HG02938 (cell line): Measurements from ENCODE around the gene CASTOR1.

Experiments
- ATAC-seq: cut with Tn5 transposase; IDR thresholded peaks from one replicate; pipeline ENCODE4 v1.9.1; 2021; ENCODE audit warnings: mild to moderate bottlenecking, moderate library complexity; ENCODE audit not compliant: unreplicated experiment

Gene CASTOR1

GRCh38 chr22:30286331-30286730 lies 3.0 kb downstream of the CASTOR1 start:
- ATAC-seq = no peak

DNA sequence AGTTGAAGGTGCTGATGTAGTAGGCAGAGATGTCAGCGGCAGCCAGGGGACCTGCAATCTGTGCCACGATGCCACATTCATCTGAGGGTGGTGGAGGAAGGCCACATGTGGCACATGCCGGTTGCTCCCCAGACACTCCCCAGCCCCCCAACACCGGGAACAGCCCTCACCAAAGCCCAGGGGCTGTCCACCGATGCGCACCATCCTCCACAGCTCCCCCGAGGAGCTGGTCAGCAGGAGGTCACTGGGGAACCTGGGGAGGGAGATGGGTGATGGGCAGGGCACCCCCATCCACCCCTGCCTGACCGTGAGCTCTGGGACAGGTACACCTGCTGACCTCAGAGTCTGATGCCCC lies 3.5 kb downstream of the CASTOR1 start:
- no peak for ATAC-seq

DNA sequence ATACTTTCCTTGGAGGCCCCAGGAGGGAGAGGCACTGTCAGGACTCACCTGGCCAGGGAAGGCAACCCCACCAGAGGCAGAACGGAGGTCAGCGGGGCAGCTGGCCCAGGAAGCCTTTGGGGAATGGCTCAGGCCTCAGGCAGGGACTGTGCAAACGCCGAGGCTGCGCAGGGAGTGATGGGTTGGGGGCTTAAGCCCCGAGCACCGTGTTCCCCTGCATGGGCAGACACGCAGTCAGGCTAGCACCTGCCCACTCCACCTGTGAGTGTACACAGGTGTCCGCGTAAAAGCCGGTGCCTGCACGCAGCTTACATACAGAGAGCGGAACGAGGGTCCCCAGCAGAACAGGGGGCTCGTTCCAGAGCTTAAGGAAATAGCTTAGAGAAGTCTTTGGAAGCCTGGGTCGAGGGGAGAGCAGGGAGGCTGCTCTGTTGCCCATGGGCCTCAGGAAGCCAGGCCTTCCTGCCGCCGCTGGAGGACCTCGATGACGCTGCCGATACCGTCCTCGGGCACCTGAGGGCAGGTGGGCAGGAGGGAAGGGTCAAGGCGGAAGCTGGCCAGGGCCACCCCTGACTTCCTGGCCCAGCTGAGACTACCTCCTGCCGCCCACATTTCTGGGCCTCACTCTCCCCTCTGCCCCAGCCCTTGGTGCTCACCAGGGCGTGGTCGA lies 4.0 kb downstream of the CASTOR1 start:
- no peak for ATAC-seq

- ATAC-seq = no peak
These were observed 4.6 kb downstream of the CASTOR1 start for GRCh38 chr22:30284666-30285065.

DNA sequence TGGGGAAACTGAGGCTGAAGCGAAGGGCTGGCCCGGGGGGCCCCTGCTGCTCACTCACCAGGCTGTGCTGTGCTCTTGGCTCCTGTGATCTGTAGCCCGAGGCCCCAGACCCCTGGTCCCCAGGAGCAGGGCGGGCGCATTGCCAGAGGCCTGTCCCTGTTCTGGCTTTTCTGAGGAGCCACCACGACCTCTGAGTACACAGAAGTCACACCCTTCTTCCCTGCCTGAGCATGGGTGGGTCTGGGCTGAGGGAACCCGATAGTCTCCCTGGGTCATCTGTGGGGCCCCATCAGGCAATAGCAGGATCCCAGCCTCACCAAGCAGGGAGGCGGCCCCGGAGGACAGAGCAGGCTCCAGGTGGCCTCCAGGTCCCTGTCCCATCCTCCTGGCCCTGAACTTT lies 5.1 kb downstream of the CASTOR1 start:
- no peak for ATAC-seq

DNA sequence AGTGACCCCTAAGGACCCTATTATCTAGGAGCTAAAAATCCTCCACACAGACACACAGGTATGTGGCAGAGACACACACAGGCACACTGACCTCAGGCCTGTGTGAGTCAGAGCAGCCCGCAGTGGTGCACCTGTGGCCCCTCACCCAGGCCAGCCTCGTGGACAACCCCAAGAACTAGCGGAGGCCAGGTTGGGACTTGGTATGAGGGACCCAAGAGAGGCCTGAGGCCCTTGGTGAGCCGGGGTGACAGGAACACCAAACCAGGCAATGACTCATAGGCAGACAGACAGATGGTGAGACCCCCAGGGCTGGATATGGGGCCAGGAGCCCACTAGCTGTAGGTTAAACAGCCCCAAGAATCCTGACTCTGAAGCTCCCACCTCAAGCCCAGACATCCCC lies 6.0 kb downstream of the CASTOR1 start:
- ATAC-seq = no peak

DNA sequence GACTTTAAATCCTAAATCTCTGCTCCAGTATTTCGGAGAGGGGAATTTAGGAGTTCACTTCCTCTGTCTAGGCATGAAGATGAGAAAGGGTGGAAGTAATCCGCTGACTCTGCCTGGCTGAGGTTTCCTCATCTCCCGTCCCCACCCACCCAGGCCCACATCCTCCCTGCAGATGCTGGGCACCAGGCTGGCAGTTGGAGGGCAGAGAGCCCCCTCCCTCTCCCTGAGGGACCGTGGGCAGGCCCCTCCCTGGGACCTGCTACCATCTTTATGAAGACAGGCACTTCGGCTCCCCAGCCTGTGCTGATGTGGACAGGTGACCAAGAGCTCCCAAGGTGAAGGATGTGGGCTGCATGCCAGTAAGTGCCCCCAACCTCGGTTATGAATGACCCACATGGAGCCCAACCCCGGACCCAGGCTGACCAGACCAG lies 6.7 kb downstream of the CASTOR1 start:
- no peak for ATAC-seq

DNA sequence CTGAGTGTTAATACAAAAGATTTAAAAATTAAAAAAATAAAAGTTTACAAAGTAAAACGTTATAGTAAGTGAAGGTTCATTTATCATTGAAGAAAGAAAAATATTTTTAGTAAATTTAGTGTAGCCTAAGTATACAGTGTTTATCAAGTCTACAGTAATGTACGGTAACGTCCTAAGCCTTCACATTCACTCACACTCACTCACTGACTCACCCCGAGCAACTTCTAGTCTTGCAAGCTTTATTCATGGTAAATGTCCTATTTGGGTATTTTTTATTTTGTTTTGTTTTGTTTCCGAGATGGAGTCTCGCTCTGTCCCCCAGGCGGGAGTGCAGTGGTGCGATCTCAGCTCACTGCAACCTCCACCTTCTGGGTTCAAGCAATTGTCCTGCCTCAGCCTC lies 8.8 kb downstream of the CASTOR1 start:
- no peak for ATAC-seq

GRCh38 chr22:30279932-30280331 lies 9.4 kb downstream of the CASTOR1 start:
- no peak for ATAC-seq

GRCh38 chr22:30279046-30279788 lies 10.1 kb downstream of the CASTOR1 start:
- ATAC-seq = no peak

DNA sequence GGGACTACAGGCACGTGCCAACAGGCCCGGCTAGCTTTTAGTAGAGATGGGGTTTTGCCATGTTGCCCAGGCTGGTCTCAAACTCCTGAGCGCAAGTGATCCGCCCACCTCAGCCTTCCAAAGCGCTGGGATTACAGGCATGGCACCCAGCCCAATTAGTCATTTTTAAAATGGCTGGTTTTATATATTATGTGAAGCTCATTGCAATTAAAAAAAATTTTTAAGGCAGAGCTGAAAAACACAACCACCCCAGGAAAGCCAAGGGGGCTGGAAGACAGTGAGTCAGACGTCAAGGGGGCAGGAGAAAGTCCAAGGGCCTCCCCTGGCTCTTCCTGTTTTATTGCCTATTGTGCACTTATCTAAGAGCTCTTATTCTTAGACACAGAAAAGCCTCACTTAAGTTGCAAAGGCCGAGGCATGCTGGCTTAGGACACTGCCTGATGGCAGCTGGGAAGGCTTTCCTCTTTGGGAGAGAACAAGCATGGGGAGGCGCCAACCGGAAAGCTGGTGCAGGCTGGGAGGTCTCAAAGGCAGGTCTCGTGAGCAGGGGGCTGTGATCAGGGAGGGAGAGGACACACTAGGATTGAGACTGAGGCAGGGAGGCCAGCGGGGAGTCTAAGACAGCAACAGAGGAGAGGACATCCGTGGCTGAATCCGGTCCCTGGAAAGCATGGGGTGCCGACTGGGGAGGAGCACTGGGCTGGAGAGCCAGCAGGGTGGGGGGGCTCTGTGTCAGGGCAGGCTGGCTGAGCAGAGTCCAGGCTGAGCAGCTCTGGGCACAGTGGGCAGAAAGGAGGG lies 11.6 kb downstream of the CASTOR1 start:
- no peak for ATAC-seq

DNA sequence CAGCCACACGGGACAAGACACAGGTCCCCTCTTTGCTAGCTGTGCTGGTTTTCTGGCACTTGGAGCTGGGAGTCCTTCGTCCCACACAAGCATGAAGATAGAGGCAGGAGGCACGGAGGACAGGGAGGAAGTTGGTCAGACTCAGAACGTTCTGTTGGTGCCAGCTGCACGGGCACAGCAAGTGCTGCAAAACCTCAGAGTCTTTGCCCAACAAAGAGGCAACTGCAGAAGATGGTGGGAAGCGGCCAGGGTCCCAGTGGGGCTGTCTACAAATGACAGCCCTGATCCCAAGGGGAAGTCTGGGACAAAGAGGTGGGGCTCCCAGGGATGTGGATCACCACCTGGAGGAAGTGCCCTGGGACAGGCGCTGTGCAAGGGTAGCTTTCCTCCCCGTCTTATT lies 13.3 kb downstream of the CASTOR1 start:
- ATAC-seq = no peak

DNA sequence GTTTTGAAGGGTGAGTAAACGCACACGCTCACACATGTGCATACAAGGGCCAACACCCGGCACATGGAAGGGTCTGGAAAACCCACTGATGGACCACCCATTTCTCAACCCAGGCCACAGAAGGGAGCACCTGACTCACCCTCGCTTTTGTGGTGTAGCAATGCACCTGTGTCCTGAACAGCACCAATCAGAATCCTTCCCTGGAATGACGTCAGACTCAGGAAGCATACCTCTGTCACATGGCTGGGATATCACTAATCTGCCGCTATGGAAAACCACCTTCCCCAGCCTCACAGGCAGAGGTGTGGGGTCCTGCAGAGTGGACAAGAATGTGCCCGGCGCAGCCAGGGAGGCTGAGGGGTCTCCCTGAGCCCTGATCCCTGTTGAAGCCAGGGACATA lies 13.7 kb downstream of the CASTOR1 start:
- no peak for ATAC-seq

GRCh38 chr22:30274437-30274812 lies 14.9 kb downstream of the CASTOR1 start:
- no peak for ATAC-seq

DNA sequence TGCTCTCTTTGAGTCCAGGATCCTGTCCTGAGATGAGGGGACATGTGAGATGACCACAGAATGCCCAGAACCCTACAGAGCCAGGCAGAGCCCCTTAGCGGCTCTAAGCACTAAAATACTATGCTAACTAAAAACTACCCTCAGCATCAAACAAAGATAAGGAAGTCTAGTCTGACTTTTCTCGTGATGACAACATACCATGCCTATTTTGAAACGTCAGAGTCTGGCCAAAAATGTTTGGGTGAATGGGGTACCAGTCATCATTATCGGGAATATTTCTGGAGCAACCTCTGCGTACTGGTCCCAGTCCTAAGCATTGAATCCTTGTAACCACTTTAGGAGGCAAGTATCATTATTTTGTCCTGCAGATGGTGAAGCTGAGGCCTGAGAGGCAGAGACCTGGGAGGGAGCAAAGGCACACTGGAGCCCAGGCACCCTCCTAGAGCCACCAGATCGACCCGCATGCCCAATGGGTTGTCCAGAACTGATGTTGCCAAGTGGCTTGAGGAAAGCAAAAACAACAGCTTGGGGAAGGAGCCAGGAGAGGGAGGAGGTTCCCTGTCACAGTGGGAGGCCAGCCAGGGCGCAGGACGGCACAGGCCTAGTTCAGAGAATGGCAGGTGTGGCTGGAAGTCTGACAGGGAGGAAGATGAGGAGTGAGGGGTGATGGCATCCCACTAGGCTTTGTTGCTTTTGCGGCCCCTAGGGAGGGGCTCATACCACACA lies 15.4 kb downstream of the CASTOR1 start:
- no peak for ATAC-seq

DNA sequence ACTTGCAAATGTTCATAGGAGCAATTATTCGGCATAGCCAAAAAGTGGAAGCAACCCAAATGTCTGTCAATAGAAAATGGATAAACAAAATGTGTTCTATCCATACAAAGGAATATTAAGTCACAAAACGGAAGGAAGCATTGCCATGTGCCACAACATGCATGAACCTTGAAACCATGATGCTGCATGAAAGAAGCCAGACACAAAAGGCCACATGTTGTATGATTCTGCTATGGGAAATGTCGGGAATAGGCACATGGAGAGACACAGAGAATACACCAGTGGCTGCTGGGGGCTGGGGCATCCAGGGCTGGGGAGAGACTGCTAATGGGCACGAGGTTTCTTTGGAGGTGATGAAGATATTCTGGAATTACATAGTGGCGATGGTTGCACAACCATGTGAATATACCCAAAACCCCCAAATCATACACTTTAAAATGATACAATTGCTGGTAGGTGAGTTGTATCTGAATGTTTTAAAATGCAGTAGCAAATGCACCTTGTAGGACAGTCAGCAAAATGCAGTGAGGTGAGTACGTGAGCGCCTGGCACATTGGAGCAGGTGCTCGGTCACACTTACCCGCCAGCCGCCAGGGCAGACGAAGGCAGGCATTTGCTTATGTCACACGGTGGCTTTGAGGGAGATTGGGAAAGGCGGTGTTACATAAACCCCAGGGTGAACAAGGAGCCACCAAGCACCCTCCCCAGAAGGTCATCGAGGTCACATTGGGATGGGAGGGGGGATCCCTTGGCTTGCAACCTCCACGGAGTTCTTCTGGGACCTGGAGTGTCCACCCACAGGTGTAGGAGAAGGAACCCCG lies 16.3 kb downstream of the CASTOR1 start:
- ATAC-seq = no peak

- ATAC-seq = no peak
These were observed 18.5 kb downstream of the CASTOR1 start for GRCh38 chr22:30270832-30271231.

GRCh38 chr22:30268331-30268730 lies 21.0 kb downstream of the CASTOR1 start:
- ATAC-seq = no peak

- ATAC-seq = no peak
These were observed 21.7 kb downstream of the CASTOR1 start for GRCh38 chr22:30267382-30268302.
